H1 (cell line): ENCODE results near the gene EPHA6. TPM values are rescaled to one million over a fixed set of nuclear protein-coding genes. Genes with fewer than 3 reads are reported as not detected.

ENCODE experiments used
- FOSL1 ChIP-seq: IDR thresholded peaks from 2 replicates; pipeline ENCODE4 v1.6.1; 2011; ENCODE audit warnings: mild to moderate bottlenecking, low read depth, low read length, moderate library complexity; ENCODE audit not compliant: insufficient read depth
- MAX ChIP-seq: IDR thresholded peaks from 2 replicates; pipeline ENCODE4 v1.6.1; 2012; ENCODE audit warnings: inconsistent platforms
- RXRA ChIP-seq: IDR thresholded peaks from 2 replicates; pipeline ENCODE4 v1.6.1; 2011; ENCODE audit warnings: low read depth, mild to moderate bottlenecking, low read length, moderate library complexity; ENCODE audit not compliant: insufficient read depth
- TAF1 ChIP-seq: IDR thresholded peaks from 2 replicates; pipeline ENCODE4 v1.6.1; 2011; ENCODE audit warnings: mild to moderate bottlenecking, low read depth, low read length
- polyA plus RNA-seq, 7 experiments: library from polyadenylated mRNA; depleted of rRNA in 3 of 7; stranded (reverse) in 5 of 7; unstranded in 2 of 7; fragments of >200 nt in 5 of 7; fragments of 200-250 nt in 2 of 7; gene quantifications; 1 replicate in 5 of 7; 2 replicates in 1 of 7; 4 replicates in 1 of 7; pipeline versions ENCODE4 v1.2.1 to v1.2.3, GENCODE V29; 2011 to 2013; ENCODE audit warnings: missing spikeins in 2 of 7, mixed read lengths in 2 of 7
- total RNA-seq: library from RNA; stranded (reverse); fragmentation: NEBNext Ultra II Directional; extraction: Animal tissue kit (Norgen Biotek cat#: 25700); gene quantifications from 2 replicates; pipeline ENCODE4 v1.2.1, GENCODE V29; 2021

EPHA6 gene
- total and polyA plus RNA-seq, 2 of the 8 experiments (the other 6 are each of a cell fraction or from before 2014, with no cell fraction given), result 0.83 to 3.2 TPM

- TF ChIP-seq RXRA (no peak), MAX (no peak), FOSL1 (no peak), TAF1 (no peak)
- TF ChIP-seq, all 59 proteins: peak for 0
Observed at GRCh38 chr3:96831175-96831574, 16.8 kb downstream of the EPHA6 start (continued).
